ENCODE measurements around the gene METTL1.
A peak's percentile ranks its signal among the peaks of the same experiment; 100 is the strongest.

The METTL1 gene

GRCh38 chr12:57735952-57736740 lies 35.8 kb downstream of the METTL1 start:
- H3K4me1 Mint-ChIP-seq = peaks cover 27% of the 10 kb centered on the region
- no peak overlapping the region for H3K4me3 Mint-ChIP-seq
- ATAC-seq = no peak
- H3K27ac Mint-ChIP-seq = peak overlapping the region; percentile 0
- H3K27me3 Mint-ChIP-seq = no peaks in the 10 kb centered on the region
- H3K36me3 Mint-ChIP-seq (ENCODE audit: low read depth) = peaks cover 21% of the 10 kb centered on the region
- DNase-seq = no peak
- H3K9me3 Mint-ChIP-seq = no peaks in the 10 kb centered on the region

- Mint-ChIP-seq H3K4me1 (peaks cover 19% of the 10 kb centered on the region), H3K4me3 (no peak overlapping the region), H3K36me3 (ENCODE audit: low read depth) (peaks cover 23% of the 10 kb centered on the region), H3K27ac (no peak overlapping the region), H3K27me3 (no peaks in the 10 kb centered on the region), H3K9me3 (no peaks in the 10 kb centered on the region)
- no peak for DNase-seq
- ATAC-seq = no peak
Observed at GRCh38 chr12:57735198-57735855, 36.6 kb downstream of the METTL1 start.

GRCh38 chr12:57734591-57734990 lies 37.3 kb downstream of the METTL1 start:
- Mint-ChIP-seq H3K36me3 (ENCODE audit: low read depth) (peaks cover 27% of the 10 kb centered on the region), H3K27ac (no peak overlapping the region), H3K27me3 (no peaks in the 10 kb centered on the region), H3K9me3 (no peaks in the 10 kb centered on the region), H3K4me3 (no peak overlapping the region), H3K4me1 (peaks cover 13% of the 10 kb centered on the region)
- DNase-seq (no peak), ATAC-seq (no peak)

GRCh38 chr12:57733928-57734327 lies 38.0 kb downstream of the METTL1 start:
- Mint-ChIP-seq H3K27me3 (no peaks in the 10 kb centered on the region), H3K4me1 (peaks cover 6% of the 10 kb centered on the region), H3K27ac (no peak overlapping the region), H3K36me3 (ENCODE audit: low read depth) (peaks cover 25% of the 10 kb centered on the region), H3K9me3 (no peaks in the 10 kb centered on the region), H3K4me3 (no peak overlapping the region)
- ATAC-seq = no peak
- DNase-seq = no peak

GRCh38 chr12:57732726-57733593 lies 38.9 kb downstream of the METTL1 start:
- DNase-seq (no peak), ATAC-seq (no peak)
- H3K9me3 Mint-ChIP-seq = no peaks in the 10 kb centered on the region
- H3K36me3 Mint-ChIP-seq (ENCODE audit: low read depth) = peaks cover 28% of the 10 kb centered on the region
- H3K27me3 Mint-ChIP-seq = no peaks in the 10 kb centered on the region
- no peak overlapping the region for H3K27ac Mint-ChIP-seq
- peaks cover 6% of the 10 kb centered on the region for H3K4me1 Mint-ChIP-seq
- H3K4me3 Mint-ChIP-seq = no peak overlapping the region

GRCh38 chr12:57732270-57732669 lies 39.6 kb downstream of the METTL1 start:
- no peak overlapping the region for H3K4me3 Mint-ChIP-seq

GRCh38 chr12:57731411-57732080 lies 40.4 kb downstream of the METTL1 start:
- peaks cover 32% of the 10 kb centered on the region for H3K36me3 Mint-ChIP-seq (ENCODE audit: low read depth)

More at GRCh38 chr12:57732270-57732669, 39.6 kb downstream of the METTL1 start:
- Mint-ChIP-seq H3K36me3 (ENCODE audit: low read depth) (peaks cover 32% of the 10 kb centered on the region), H3K9me3 (no peaks in the 10 kb centered on the region), H3K27ac (no peak overlapping the region), H3K4me1 (peaks cover 6% of the 10 kb centered on the region), H3K27me3 (no peaks in the 10 kb centered on the region)
- DNase-seq = no peak
- ATAC-seq = no peak

GRCh38 chr12:57730336-57731067 lies 41.4 kb downstream of the METTL1 start:
- ATAC-seq (no peak), DNase-seq (no peak)
- H3K9me3 Mint-ChIP-seq = no peaks in the 10 kb centered on the region
- no peak overlapping the region for H3K4me3 Mint-ChIP-seq
- H3K27ac Mint-ChIP-seq = no peak overlapping the region
- H3K4me1 Mint-ChIP-seq = no peaks in the 10 kb centered on the region
- no peaks in the 10 kb centered on the region for H3K27me3 Mint-ChIP-seq
- peaks cover 33% of the 10 kb centered on the region for H3K36me3 Mint-ChIP-seq (ENCODE audit: low read depth)

More at GRCh38 chr12:57731411-57732080, 40.4 kb downstream of the METTL1 start:
- no peak overlapping the region for H3K27ac Mint-ChIP-seq
- no peak overlapping the region for H3K4me3 Mint-ChIP-seq
- DNase-seq (no peak), ATAC-seq (no peak)
- H3K4me1 Mint-ChIP-seq = peaks cover 2% of the 10 kb centered on the region
- H3K9me3 Mint-ChIP-seq = no peaks in the 10 kb centered on the region
- no peaks in the 10 kb centered on the region for H3K27me3 Mint-ChIP-seq

- ATAC-seq (no peak), DNase-seq (no peak)
- peaks cover 27% of the 10 kb centered on the region for H3K36me3 Mint-ChIP-seq (ENCODE audit: low read depth)
- H3K27me3 Mint-ChIP-seq = no peaks in the 10 kb centered on the region
- no peak overlapping the region for H3K27ac Mint-ChIP-seq
- no peaks in the 10 kb centered on the region for H3K9me3 Mint-ChIP-seq
- no peak overlapping the region for H3K4me3 Mint-ChIP-seq
- H3K4me1 Mint-ChIP-seq = no peaks in the 10 kb centered on the region
Observed at GRCh38 chr12:57729321-57729844, 42.5 kb downstream of the METTL1 start.

- Mint-ChIP-seq H3K27ac (no peak overlapping the region), H3K9me3 (no peaks in the 10 kb centered on the region), H3K4me3 (no peak overlapping the region), H3K4me1 (no peaks in the 10 kb centered on the region), H3K27me3 (no peaks in the 10 kb centered on the region), H3K36me3 (ENCODE audit: low read depth) (peaks cover 25% of the 10 kb centered on the region)
- ATAC-seq = no peak
- DNase-seq = peak; percentile 1
Observed at GRCh38 chr12:57727758-57728395, 44.0 kb downstream of the METTL1 start.

GRCh38 chr12:57726884-57727757 lies 44.8 kb downstream of the METTL1 start:
- Mint-ChIP-seq H3K4me3 (no peak overlapping the region), H3K27me3 (no peaks in the 10 kb centered on the region), H3K9me3 (no peaks in the 10 kb centered on the region), H3K4me1 (no peaks in the 10 kb centered on the region), H3K27ac (no peak overlapping the region), H3K36me3 (ENCODE audit: low read depth) (peaks cover 21% of the 10 kb centered on the region)
- ATAC-seq (no peak), DNase-seq (peak; percentile 1)

GRCh38 chr12:57726151-57726883 lies 45.6 kb downstream of the METTL1 start:
- H3K27me3 Mint-ChIP-seq = no peaks in the 10 kb centered on the region
- DNase-seq = peak; percentile 35
- no peak overlapping the region for H3K4me3 Mint-ChIP-seq
- no peaks in the 10 kb centered on the region for H3K9me3 Mint-ChIP-seq
- H3K27ac Mint-ChIP-seq = no peak overlapping the region
- ATAC-seq = no peak
- peaks cover 15% of the 10 kb centered on the region for H3K36me3 Mint-ChIP-seq (ENCODE audit: low read depth)
- H3K4me1 Mint-ChIP-seq = no peaks in the 10 kb centered on the region
